Peyer's patch (tissue), 4 donors: ENCODE data around the gene ZDHHC22.

Experiments used
- CTCF ChIP-seq, 6 experiments: fragments of 450-650 bp in 4 of 6; fragments of 200-600 bp in 2 of 6; sonication (generic) in 1 of 6; IDR thresholded peaks; one replicate each; pipeline ENCODE4 v1.5.1; 2017 to 2019; ENCODE audit warnings: antibody characterized with exemption in 6 of 6, mild to moderate bottlenecking in 3 of 6, moderate library complexity in 1 of 6
- POLR2A ChIP-seq, 2 donors: fragments of 450-650 bp; IDR thresholded peaks; one replicate each; pipeline ENCODE4 v1.5.1; 2017; ENCODE audit warnings: antibody characterized with exemption in 2 of 2, mild to moderate bottlenecking in 2 of 2, moderate library complexity in 2 of 2

- TF ChIP-seq POLR2A (IDR thresholded peaks at IDR 0.05): no peak
- peak in 5 of 6 experiments; percentile 72 to 83 (median 77) for TF ChIP-seq CTCF (IDR thresholded peaks at IDR 0.05)
Observed at GRCh38 chr14:77094672-77095284, 46.8 kb downstream of the ZDHHC22 start.
